Stimulated activated CD8-positive, alpha-beta memory T cell treated with anti-CD3 and anti-CD28 coated beads, Interleukin-7, amount 100 ng/mL, for 48 hours (primary cell): Measurements from ENCODE around the gene ZNF236.
"Not testable (repeated sequence)": the region's sequence is repeated elsewhere in the genome, so short reads cannot be mapped to it uniquely, and the experiment has no call there.

Experiments
- DNase-seq, 2 donors: peaks; one replicate each; pipeline ENCODE4 v3.0.0-alpha.2; 2020; ENCODE audit warnings: low read depth in 1 of 2; ENCODE audit errors: extremely low read depth in 1 of 2

The ZNF236 gene

GRCh38 chr18:76985156-76985950 is 163.0 kb downstream of the ZNF236 start:
- DNase-seq, result no peak

- no peak for DNase-seq
Measured at GRCh38 chr18:76985951-76986236, 163.5 kb downstream of the ZNF236 start.

GRCh38 chr18:76986406-76986805 is 164.0 kb downstream of the ZNF236 start:
- DNase-seq, result no peak

- DNase-seq, result no peak
Measured at GRCh38 chr18:76988031-76988826, 165.9 kb downstream of the ZNF236 start.

- DNase-seq, result no peak
Measured at GRCh38 chr18:76988827-76989646, 166.7 kb downstream of the ZNF236 start.

- no peak for DNase-seq
Measured at GRCh38 chr18:76989647-76990190, 167.4 kb downstream of the ZNF236 start.

GRCh38 chr18:76990343-76991020 is 168.1 kb downstream of the ZNF236 start:
- DNase-seq, result not testable (repeated sequence)

GRCh38 chr18:76991021-76991688 is 168.8 kb downstream of the ZNF236 start:
- DNase-seq, result no peak

- no peak for DNase-seq
Measured at GRCh38 chr18:76992226-76993084, 170.1 kb downstream of the ZNF236 start.

- no peak for DNase-seq
Measured at GRCh38 chr18:76993085-76993382, 170.7 kb downstream of the ZNF236 start.

- DNase-seq, result no peak
Measured at GRCh38 chr18:76993573-76993972, 171.2 kb downstream of the ZNF236 start.

- no peak for DNase-seq
Measured at GRCh38 chr18:76994086-76994654, 171.8 kb downstream of the ZNF236 start.

- DNase-seq, result no peak
Measured at GRCh38 chr18:76995896-76996295, 173.5 kb downstream of the ZNF236 start.

GRCh38 chr18:76996429-76996828 is 174.1 kb downstream of the ZNF236 start:
- DNase-seq, result no peak

- no peak for DNase-seq
Measured at GRCh38 chr18:76997951-76998808, 175.8 kb downstream of the ZNF236 start.

- DNase-seq, result no peak
Measured at GRCh38 chr18:76999077-76999476, 176.7 kb downstream of the ZNF236 start.

- peak in 1 of 2 donors; percentile 15 for DNase-seq
Measured at GRCh38 chr18:77000527-77000926, 178.2 kb downstream of the ZNF236 start.

GRCh38 chr18:77001041-77001440 is 178.7 kb downstream of the ZNF236 start:
- DNase-seq, result no peak
